DOHH2 (cell line): ENCODE measurements around the gene INHBE.

Experiments used
- H3F3A ChIP-seq: fragments of 200-600 bp; sonication (generic), shearing (Covaris generic); 2 replicates; pipeline ENCODE4 v1.6.0; 2016; ENCODE audit warnings: antibody characterized with exemption, mild to moderate bottlenecking; ENCODE audit not compliant: control insufficient read depth, insufficient read depth
- H3K27ac ChIP-seq: fragments of 200-600 bp; sonication (generic); 2 replicates; pipeline ENCODE4 v1.5.1; 2014; ENCODE audit warnings: low read depth, mild to moderate bottlenecking, low read length, moderate library complexity
- H3K27me3 ChIP-seq: fragments of 200-600 bp; sonication (generic); 2 replicates; pipeline ENCODE4 v1.6.1; 2014; ENCODE audit warnings: mild to moderate bottlenecking, low read length, mixed read lengths; ENCODE audit not compliant: control insufficient read depth
- H3K36me3 ChIP-seq: fragments of 200-600 bp; sonication (generic); 2 replicates; pipeline ENCODE4 v1.6.1; 2014; ENCODE audit warnings: mild to moderate bottlenecking, low read length, moderate library complexity, mixed read lengths; ENCODE audit not compliant: control insufficient read depth
- H3K4me1 ChIP-seq: fragments of 200-600 bp; sonication (generic); 2 replicates; pipeline ENCODE4 v1.6.1; 2014; ENCODE audit warnings: mild to moderate bottlenecking, low read length, mixed read lengths; ENCODE audit not compliant: control insufficient read depth
- H3K4me2 ChIP-seq: fragments of 200-600 bp; sonication (generic); 2 replicates; pipeline ENCODE4 v1.6.0; 2014; ENCODE audit warnings: mild to moderate bottlenecking, low read length, moderate library complexity
- H3K4me3 ChIP-seq: fragments of 200-600 bp; sonication (generic); 2 replicates; pipeline ENCODE4 v1.5.1; 2014; ENCODE audit warnings: mild to moderate bottlenecking, low read length, mixed read lengths
- H3K79me2 ChIP-seq: fragments of 200-600 bp; sonication (generic); 2 replicates; pipeline ENCODE4 v1.6.1; 2014; ENCODE audit warnings: mild to moderate bottlenecking, low read length, mixed read lengths; ENCODE audit not compliant: control insufficient read depth
- H3K9me2 ChIP-seq: fragments of 200-600 bp; sonication (generic); replicated peaks from 2 replicates; pipeline ENCODE4 v1.6.1; 2014; ENCODE audit warnings: mild to moderate bottlenecking, low read length, mixed read lengths; ENCODE audit not compliant: control insufficient read depth
- H3K9me3 ChIP-seq: fragments of 200-600 bp; sonication (generic); 2 replicates; pipeline ENCODE4 v1.6.1; 2014; ENCODE audit warnings: antibody characterized with exemption, low read length, mixed read lengths; ENCODE audit not compliant: control insufficient read depth, insufficient read depth
- H4K20me1 ChIP-seq: fragments of 200-600 bp; sonication (generic); 2 replicates; pipeline ENCODE4 v1.6.0; 2014; ENCODE audit warnings: low read depth, mild to moderate bottlenecking, antibody characterized with exemption, low read length, moderate library complexity; ENCODE audit not compliant: control insufficient read depth, insufficient read depth
- EZH2phosphoT487 ChIP-seq: fragments of 200-600 bp; sonication (generic); IDR thresholded peaks from 2 replicates; pipeline ENCODE4 v1.6.1; 2017; ENCODE audit warnings: borderline replicate concordance, mild to moderate bottlenecking, antibody characterized with exemption, low read length, moderate library complexity, mixed read lengths
- TF ChIP-seq, protein P1 (sequence below): fragments of 200-600 bp; sonication (generic); IDR thresholded peaks from one replicate; pipeline ENCODE4 v1.5.1; 2014; ENCODE audit warnings: antibody characterized with exemption, mild to moderate bottlenecking, low read depth, low read length; ENCODE audit not compliant: poor library complexity, severe bottlenecking

The INHBE gene

DNA sequence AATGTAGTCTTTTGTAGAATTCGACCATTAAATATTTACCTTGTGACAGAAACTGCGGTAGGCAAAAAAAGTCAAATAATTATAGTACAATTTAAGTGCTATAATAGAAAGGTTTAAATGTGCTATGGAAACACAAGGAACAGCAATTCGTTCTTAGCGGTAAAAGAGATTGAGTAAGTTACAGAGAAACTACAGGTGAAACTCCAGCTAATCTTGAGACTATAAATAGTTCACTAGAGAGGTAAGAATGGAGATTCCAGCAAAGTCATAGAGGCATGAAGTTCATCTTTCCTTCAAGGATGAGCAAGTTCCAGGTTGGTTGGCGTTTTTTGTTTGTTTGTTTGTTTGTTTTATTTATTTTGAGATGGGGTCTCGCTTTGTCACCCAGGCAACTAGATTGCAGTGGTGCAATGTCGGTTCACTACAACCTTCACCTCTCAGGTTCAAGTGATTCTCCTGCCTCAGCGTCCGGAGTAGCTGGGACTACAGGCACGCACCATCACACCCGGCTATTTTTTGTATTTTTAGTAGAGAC is 23.4 kb upstream of the INHBE start:
- Histone ChIP-seq H3K4me1 (peaks cover 21% of the 10 kb centered on the region), H3K36me3 (peaks cover 5% of the 10 kb centered on the region), H3K9me3 (no peaks in the 10 kb centered on the region), H3K27me3 (no peaks in the 10 kb centered on the region), H3K79me2 (peaks cover 34% of the 10 kb centered on the region), H3F3A (no peaks in the 10 kb centered on the region), H3K27ac (peak overlapping the region; percentile 68), H3K9me2 (no peaks in the 10 kb centered on the region), H3K4me2 (peak overlapping the region; percentile 75), H3K4me3 (peak overlapping the region; percentile 97), H4K20me1 (no peaks in the 10 kb centered on the region)
- TF ChIP-seq, protein P1, sequence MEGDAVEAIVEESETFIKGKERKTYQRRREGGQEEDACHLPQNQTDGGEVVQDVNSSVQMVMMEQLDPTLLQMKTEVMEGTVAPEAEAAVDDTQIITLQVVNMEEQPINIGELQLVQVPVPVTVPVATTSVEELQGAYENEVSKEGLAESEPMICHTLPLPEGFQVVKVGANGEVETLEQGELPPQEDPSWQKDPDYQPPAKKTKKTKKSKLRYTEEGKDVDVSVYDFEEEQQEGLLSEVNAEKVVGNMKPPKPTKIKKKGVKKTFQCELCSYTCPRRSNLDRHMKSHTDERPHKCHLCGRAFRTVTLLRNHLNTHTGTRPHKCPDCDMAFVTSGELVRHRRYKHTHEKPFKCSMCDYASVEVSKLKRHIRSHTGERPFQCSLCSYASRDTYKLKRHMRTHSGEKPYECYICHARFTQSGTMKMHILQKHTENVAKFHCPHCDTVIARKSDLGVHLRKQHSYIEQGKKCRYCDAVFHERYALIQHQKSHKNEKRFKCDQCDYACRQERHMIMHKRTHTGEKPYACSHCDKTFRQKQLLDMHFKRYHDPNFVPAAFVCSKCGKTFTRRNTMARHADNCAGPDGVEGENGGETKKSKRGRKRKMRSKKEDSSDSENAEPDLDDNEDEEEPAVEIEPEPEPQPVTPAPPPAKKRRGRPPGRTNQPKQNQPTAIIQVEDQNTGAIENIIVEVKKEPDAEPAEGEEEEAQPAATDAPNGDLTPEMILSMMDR = no peak

DNA sequence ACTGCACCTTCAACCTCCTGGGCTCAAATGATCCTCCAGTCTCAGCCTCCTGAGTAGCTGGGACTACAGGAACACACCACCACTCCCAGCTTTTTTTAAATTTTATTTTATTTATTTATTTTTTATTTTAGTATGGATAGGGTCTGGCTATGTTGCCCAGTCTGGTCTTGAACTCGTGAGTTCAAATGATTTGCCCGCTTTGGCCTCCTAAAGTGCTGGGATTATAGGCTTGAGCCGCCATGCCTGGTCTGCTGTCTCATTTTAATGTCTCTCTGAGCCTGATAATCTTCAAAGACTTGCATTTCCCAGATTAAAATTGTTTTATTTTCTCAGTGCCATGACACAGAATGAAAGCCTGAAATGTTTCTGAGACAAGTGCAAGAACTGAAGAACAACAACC is 21.7 kb upstream of the INHBE start:
- H3F3A ChIP-seq = no peaks in the 10 kb centered on the region
- no peaks in the 10 kb centered on the region for H4K20me1 ChIP-seq
- peaks cover 21% of the 10 kb centered on the region for H3K4me1 ChIP-seq
- H3K79me2 ChIP-seq = peaks cover 21% of the 10 kb centered on the region
- H3K36me3 ChIP-seq = peaks cover 5% of the 10 kb centered on the region
- H3K4me2 ChIP-seq = no peak overlapping the region
- H3K27me3 ChIP-seq = 0 out of 2 replicates have a peak, but pooled peaks cover under 1% of the 10 kb centered on the region
- H3K4me3 ChIP-seq = no peak overlapping the region
- TF ChIP-seq, protein P1 = no peak
- no peak for TF ChIP-seq EZH2phosphoT487
- no peaks in the 10 kb centered on the region for H3K9me3 ChIP-seq
- no peaks in the 10 kb centered on the region for H3K9me2 ChIP-seq
- no peak overlapping the region for H3K27ac ChIP-seq

DNA sequence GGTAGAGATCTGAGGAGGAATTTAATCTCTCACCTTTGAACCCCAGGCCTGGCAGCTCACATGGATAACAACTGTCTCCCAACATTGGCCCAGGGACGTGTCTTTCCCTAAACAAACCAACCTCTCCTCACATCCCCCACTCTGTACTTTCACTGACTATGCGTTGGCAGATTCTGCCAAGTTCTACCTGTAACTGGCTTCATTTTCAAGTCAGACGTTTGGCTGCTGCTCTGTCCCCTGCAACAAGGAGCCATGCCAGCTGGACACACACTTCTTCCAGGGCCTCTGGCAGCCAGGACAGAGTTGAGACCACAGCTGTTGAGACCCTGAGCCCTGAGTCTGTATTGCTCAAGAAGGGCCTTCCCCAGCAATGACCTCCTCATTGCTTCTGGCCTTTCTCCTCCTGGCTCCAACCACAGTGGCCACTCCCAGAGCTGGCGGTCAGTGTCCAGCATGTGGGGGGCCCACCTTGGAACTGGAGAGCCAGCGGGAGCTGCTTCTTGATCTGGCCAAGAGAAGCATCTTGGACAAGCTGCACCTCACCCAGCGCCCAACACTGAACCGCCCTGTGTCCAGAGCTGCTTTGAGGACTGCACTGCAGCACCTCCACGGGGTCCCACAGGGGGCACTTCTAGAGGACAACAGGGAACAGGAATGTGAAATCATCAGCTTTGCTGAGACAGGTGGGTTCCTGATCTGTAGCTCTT is 20.4 kb upstream of the INHBE start, which contains the start of gene INHBC:
Gene INHBC, plus strand, starts transcription at position 268 of the 707 bp plus-strand sequence. Its CDS starts 103 bp downstream, at position 371.
- H3K27ac ChIP-seq = no peak within 1 kb of the TSS
- H3K36me3 ChIP-seq = peaks cover 5% of the 10 kb centered on the region
- peaks cover 7% of the 10 kb centered on the region; the same call in 1 of the 2 replicates for H3K27me3 ChIP-seq
- no peaks in the 10 kb centered on the region for H3K9me3 ChIP-seq
- H4K20me1 ChIP-seq = no peaks in the 10 kb centered on the region
- H3K4me3 ChIP-seq = no peak within 1 kb of the TSS
- H3K9me2 ChIP-seq = no peaks in the 10 kb centered on the region
- peaks cover 11% of the 10 kb centered on the region for H3K4me1 ChIP-seq
- no peaks in the 10 kb centered on the region for H3F3A ChIP-seq
- no peak within 1 kb of the TSS for H3K4me2 ChIP-seq
- no peak for TF ChIP-seq EZH2phosphoT487
- TF ChIP-seq, protein P1 = no peak
- H3K79me2 ChIP-seq = peaks cover 8% of the 10 kb centered on the region
